GM18526 (cell line): ENCODE data around the gene DNMT1.

Experiments
- POLR2A ChIP-seq: IDR thresholded peaks from 3 replicates; pipeline ENCODE4 v1.6.1; 2011; ENCODE audit not compliant: insufficient read length; ENCODE audit errors: extremely low read depth

The DNMT1 gene

DNA sequence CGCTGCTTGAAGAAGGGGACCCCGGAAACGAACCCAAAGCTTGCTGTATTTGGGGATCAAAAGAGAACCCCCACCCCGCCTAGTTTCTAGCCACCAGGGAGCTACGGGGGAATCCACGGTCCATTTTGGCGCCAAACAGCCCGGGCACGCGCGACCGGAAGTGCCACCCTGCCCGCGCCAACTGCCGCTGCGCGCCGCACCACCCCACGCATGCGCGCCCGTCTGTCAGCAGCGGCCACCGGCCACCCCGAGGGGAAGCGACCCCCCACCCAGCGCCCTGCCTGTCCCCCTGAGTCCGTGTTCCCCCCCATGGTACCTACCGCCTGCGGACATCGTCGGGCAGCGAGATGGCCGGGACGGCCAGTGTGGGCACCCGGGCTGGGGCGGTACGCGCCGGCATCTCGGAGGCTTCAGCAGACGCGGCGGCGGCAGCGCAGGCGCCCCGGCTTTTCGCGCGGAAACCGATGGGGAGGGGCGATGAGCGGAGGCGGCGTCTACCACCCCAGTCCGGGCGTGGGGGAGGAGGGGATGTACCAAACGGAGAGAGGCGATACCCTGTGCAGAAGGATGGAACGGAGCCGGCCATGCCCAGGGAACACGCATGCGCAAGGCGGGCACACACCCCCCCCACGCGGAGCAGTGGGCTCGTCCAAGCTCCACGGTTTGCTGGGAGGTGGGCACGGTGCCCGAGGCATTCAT lies at the start of gene DNMT1:
Gene DNMT1, minus strand, starts transcription at position 454 of the 699 bp plus-strand sequence. Its CDS starts 54 bp downstream, at position 400.
- peak; percentile 97 for TF ChIP-seq POLR2A

DNA sequence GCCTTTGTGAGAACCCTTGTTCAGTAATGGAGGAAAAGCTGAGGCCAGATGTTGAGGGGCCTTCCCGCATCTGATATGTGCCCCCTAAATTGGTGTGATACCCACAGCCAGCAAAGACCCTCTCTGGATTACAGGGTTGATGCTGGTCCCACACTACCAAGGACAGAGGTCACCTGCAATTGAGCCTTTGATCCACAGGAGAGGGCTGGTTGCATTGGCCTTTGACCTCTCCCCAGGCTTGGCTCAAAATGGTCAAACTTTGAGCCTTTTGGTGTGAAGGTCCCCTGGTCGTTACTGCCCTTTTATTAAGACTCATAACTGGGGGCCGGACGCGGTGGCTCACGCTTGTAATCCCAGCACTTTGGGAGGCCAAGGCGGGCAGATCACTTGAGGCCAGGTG lies 48.9 kb upstream of the DNMT1 start:
- TF ChIP-seq POLR2A: no peak

DNA sequence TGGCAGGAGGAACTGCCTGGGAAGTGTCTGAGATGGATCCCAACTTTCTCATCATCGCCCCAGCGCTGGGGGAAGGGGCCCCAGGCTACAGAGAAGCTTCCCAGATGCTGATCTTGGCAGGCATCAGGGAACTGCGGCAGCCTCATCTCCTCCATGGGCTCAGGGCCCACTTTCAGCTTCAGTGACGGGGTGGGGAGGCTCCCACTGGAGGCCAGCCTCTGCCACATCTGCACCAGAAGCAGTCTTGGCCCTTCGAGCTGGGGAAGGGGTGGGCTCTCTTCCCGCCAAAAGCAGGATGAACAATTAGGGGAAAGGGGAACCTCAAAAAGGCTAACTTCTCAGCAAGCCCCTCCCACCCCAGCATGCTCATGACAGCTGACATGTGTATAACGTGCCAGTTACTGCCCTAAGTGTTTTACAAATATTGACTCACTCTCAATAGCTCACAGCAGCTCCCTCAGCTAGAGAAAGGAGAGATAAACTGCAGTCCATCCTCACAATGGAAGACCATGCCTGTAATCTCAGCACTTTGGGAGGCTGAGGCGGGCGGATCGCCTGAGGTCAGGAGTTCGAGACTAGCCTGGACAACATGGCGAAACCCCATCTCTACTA lies 43.5 kb upstream of the DNMT1 start:
- TF ChIP-seq POLR2A: no peak

DNA sequence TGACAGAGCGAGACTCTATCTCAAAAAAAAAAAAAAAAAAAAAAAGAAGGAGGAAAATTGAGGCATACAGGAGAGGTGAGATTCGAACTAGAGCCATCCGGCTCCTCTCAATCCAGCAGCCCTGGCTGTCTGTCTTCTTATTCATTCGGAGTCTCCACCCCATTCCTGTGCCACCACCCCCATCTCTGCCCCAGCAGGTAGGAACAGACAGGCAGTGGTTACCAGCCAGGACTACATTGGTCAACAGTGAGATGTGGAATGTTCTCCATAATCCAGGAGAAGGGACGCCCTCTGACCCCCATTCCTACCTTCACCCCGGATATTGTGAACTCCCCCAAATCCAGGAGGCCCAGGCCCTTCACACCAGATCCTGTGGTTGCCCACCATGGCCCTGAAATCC lies 42.9 kb upstream of the DNMT1 start:
- TF ChIP-seq POLR2A: no peak

DNA sequence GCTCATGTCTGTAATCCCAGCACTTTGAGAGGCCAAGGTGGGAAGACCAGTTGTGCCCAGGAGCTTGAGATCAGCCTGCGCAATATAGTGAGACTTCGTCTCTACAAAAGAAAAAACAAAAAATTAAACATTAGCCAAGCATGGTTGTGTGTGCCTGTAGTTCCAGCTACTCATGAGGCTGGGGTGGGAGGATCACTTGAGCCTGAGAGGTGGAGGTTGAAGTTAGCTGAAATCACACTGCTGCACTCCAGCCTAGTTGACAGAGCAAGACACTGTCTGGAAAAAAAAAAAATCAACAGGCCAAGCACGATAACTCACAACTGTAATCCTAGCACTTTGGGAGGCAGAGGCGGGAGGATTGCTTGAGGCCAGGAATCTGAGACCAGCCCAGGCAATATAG lies 40.2 kb upstream of the DNMT1 start:
- no peak for TF ChIP-seq POLR2A

DNA sequence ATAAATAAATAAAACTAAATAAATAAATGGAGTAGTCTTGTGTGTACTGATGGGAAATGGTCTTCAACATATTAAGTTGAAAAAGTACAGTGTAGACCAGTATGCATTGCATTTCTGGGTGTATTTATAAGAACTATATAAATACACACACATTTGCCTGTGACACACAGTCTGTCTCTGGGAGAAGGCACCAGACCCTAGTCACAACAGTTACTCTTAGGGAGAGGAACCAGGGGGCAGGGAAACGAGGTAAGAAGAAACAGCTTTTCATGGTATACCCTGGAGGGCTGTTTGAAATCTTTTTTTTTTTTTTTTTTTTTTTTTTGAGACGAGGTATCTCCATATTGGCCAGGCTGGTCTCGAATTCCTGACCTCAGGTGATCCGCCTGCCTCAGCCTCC lies 39.2 kb upstream of the DNMT1 start:
- no peak for TF ChIP-seq POLR2A

DNA sequence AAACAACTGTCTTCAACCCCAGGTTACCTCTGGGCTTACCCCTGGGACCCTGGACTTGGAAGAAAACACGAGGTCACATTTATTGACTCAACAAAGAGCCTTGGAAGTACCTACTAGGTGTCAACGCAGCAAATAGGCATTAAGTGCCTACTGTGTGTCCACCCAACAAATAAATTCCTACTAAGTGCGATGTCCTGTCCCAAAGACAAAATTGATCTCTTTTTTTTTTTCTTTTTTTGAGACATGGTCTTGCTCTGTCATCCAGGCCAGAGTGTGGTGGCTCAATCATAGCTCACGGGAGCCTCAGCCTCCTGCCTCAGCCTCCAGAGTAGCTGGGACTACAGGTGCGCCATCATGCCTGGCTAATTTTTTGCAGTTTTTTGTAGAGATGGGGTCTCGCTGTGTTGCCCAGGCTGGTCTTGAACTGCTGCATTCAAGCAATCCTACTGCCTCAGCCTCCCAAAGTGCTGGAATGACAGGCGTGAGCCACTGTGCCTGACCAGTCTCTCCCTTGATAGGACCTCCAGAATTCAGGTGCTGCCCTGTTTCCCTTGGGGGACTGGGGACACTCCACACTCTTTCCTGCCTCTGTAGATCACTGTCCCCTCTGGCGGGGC lies 37.0 kb upstream of the DNMT1 start:
- TF ChIP-seq POLR2A: no peak

DNA sequence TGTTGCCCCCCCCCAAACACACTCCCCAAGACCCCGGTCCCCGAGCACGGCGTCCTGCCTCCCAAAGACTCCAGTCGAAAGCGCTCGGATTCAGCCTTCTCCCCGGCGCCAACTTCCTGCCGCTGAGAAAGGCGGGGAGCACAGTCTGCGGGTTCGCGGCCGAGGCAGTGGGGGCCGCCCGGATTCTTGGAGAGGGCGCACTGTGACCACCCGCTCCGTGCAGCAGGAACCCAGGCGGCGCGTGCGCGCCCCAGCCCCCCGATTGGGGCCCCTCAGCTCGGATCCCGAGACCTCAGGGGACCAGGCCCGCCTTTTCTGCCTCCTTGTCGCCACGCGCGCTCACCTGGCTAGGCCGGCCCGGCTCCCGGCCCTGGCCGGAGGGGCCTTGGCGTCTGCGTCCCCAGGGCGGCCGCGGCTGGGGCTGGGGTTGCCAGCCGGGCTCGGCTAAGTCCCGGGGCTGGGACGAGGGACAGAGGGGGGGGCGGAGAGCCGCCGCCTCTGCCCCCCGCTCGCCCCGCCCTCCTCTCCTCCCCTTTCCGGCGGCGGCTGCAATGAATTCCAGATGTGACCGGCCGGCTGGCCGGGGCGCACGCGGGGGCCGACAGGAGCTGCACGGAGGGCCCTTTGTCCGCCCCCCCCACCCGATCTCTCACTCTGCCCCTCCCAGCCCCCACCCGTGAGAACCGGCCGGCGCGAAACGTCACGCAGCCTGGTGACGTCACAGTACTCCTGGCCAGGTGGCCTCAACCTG lies 36.3 kb upstream of the DNMT1 start, which contains the start of gene S1PR2:
Gene S1PR2, minus strand, starts transcription at position 471 of the 751 bp plus-strand sequence. CDS start 6,426 bp downstream, outside the sequence.
- TF ChIP-seq POLR2A: peak; percentile 41

DNA sequence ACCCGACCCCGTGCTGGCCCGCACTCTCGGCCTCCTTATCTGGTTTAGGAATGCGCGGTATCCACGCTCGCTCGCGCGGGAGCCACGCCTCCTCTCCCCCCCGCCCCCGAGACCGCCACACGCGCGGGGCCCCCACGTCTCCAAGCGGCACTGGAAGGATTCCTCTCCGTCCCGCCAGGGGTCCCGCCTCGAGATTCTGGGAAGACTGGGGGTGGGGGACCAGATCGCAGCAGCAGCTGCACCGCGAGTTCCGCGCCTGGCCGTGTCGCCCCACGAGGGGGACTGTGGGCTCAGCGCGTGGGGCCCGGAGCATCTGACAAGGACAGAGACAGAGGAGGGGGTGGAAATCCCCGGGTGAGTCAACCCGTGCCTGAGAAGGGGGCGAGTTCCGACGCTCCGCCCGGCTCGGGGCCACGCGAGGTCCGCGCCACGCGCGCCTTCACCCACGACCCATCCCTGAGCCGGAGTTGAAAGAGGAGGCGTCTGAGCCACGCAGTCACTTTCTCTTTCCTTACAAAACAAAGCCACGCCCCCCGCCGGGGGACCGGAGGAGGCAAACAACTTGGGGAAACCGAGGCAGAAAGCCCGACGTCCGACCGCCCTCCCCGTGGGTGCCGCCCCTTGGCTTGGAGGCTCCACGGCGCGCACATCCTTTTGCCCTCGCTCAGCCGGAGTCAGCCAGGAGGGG lies 35.6 kb upstream of the DNMT1 start:
- no peak for TF ChIP-seq POLR2A

DNA sequence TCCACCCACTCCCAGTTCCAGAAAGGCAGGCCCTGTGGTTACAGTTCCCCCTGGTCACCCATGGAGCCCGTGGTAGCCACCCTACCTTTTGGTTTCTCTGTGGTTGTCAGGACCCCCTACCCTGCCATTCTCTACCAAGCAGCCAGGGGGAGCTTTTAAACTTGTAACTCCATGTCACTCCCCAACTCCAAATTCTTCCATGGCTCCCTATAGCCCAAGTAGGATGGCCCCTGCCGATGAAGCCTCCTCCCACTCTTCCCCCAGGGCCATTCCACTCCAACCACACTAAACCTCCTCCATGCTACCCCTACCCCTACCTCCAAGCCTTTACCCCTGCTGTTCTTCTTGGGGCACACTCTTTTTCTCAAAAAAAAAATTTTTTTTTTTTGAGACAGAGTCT lies 34.2 kb upstream of the DNMT1 start:
- TF ChIP-seq POLR2A: no peak

DNA sequence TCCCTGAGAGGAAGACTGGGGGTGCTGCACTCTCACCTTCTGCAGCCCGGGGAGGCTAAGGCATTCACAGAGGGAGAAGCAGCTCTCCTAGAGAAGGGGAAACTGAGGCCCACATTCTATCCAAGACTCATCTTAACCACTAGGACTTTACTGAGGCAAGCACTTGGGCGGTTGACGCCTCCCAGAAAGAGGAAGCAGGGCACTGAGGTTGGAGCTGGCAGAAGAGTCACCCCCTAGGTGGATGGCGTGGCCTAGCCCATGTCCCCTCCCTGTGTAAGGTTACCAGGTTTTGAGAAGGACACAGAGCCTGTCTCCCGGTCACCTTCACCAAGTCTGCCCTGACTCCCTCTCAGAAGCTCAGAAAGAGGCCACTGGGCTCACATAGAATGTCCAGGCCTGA lies 33.6 kb upstream of the DNMT1 start:
- TF ChIP-seq POLR2A: no peak

DNA sequence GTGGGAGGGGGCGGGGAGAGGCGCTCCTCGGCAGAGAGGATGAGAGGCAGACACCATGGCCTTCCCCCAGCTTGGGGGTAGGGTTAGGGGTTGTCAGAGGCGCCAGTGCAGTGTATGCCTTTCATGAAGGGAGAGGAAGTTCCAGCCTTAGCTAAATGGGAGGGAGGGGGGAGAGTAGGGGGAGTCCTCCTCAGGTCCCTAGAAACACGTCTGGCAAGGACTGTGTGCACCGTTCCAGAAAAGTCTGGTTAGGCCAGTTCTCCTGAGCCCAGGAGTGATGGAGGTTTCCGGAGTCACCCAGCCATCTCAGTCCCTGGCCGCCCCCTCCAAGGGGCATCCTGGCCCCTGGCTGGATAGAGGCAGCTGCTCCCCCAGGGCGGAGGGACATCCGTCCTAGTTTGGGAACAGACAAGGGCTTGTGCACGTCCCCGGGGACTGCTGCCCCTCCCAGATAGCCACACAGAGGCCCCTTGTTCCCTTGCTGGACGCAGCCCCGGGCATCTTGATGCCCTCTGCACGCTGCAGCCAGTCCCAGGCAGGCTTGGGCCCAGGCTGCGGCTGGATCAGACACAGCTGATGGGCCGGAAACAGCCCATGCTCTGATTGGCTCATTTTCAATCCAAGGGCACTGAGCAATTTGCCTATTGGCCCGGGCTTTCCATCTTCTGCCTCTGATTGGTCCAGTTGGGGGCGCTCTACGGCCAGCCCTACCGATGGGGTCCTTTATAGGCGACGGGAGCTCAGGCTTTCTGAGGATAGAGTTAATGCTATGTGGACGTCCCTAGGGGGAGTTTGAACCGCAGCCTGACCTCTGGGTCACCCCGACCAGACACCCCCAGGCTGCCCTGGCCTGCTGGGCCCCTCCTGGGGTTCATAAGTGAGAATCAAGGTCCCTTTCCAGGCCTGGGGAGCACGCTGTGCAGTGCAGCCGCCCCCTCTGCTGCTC lies 32.5 kb upstream of the DNMT1 start:
- TF ChIP-seq POLR2A: no peak

DNA sequence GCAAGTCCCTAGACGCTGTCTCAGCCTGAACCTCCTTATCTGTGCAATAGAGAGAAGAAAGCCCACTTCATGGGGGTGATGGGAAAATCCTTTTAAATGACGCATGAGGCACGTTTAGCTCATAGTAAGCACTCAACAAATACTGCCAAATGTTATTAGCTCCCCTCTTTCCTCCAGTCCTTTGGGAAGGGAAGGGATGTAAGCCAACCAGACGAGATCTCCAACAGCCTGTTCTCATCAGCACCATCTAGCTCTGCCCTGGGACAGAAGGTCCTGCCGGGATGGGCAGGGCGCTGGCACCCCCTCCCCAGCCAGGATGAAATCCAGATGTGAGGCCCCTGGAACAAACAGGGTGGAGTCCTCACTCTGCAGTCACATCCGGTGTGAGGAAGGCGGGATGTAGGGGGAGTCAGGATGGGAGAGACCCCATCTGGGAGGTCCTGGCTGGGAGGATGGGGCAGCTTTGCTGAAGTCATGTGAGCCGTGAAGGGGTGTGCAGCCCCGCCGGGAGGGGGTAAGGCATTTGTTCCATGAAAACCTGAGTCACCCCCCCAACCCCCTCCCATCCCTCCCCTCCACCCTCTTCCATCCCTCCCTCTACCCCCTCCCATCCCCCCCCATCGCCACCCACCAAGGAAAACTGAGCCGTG lies 31.7 kb upstream of the DNMT1 start:
- no peak for TF ChIP-seq POLR2A

DNA sequence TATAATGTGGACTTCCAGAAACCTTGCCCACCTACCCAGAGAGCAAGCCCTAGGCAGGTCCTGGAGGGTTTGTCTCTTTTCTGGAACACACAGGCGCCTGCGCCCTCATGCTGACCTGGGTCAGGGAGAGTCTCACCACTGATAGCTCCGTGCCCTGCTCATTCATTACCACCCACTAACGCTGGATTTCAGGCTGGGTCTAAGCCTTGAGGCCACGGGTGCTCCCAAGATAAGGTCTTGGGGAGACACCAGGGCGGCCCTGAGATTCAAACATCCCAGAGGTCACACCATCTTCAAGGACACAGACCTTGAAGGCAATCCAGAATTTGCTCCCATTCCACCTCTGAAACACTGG lies 31.2 kb upstream of the DNMT1 start:
- no peak for TF ChIP-seq POLR2A

DNA sequence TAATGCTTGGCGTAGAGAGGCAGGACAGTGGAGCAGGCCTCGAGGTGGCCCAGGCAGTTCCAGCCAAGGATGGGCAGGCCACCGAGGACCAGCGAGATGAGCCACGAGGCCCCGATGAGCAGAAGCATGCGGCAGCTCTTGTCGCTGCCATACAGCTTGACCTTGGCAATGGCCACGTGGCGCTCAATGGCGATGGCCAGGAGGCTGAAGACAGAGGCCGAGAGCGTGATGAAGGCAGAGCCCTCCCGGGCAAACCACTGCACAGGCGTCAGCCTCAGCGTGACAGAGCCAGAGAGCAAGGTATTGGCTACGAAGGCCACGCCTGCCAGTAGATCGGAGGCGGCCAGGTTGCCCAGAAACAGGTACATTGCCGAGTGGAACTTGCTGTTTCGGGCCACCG lies 29.6 kb upstream of the DNMT1 start:
- no peak for TF ChIP-seq POLR2A
